NOMO-1 treated with dmso at 0.1 percent for 144 hours (cell line): ENCODE results near the gene LRRC3.

Experiments
- DNase-seq: peaks from one replicate; lab custom pipeline; 2025; ENCODE audit not compliant: unreplicated experiment; lab: John Stamatoyannopoulos, UW

Gene LRRC3

DNA sequence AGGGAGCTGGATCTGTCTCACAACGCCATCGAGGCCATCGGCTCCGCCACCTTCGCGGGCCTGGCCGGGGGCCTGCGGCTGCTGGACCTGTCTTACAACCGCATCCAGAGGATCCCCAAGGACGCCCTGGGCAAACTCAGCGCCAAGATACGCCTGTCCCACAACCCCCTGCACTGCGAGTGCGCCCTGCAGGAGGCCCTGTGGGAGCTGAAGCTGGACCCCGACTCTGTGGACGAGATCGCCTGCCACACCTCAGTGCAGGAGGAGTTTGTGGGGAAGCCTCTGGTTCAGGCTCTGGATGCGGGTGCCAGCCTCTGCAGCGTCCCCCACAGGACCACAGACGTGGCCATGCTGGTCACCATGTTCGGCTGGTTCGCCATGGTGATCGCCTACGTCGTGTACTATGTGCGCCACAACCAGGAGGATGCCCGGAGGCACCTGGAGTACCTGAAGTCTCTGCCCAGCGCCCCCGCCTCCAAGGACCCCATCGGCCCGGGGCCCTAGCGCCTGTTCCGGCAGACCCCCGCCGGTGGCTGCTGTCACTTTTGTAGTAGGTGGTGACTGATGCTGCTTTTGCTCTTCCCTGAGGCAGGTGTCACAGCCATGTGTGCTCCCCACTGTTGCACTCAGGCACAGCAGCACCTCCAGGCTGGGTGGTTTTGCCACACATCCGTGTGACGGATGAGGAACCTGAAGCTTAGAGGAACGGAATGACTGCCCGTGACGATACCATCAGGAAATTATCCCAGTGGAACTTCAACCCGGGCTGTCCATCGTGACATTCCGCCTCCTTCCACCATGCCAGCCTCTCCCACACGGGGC is 1.8 kb downstream of the LRRC3 start:
- no peak for DNase-seq

DNA sequence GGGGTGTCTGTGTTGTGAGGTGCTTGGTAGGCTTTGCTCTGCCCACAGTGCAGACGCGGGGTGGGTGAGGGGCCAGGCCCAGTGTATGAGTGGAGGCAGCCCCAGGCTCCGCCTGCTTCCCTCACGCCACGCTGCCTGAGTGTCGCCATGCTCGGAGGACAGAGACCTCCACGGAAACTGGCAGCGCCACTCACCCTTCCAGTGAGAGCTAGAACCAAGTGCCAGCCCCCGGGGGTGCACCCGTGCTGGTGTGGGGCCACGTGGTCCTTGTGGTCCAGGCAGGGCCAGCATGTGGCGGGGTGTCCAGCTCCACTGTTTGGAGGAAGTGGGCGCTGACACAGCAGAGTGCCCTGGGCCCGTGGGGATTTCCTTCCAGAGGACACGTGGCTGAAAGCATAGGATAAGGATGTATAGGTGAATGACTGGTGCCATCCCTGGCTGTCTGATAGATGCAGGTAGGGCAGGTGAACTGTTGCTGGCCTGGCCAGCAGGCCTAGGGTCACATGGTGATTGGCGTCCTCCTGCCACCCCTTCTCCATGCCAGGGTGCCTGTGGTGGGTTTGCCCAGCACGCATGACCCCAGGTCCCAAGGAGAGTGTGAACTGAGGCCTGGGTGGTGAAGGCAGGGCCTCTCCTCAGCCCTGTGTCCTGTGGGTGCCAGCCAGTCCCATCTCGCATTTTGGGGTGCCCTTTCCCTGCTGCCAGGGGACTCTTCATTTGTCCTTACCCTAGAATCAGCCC is 3.8 kb downstream of the LRRC3 start:
- no peak for DNase-seq

DNA sequence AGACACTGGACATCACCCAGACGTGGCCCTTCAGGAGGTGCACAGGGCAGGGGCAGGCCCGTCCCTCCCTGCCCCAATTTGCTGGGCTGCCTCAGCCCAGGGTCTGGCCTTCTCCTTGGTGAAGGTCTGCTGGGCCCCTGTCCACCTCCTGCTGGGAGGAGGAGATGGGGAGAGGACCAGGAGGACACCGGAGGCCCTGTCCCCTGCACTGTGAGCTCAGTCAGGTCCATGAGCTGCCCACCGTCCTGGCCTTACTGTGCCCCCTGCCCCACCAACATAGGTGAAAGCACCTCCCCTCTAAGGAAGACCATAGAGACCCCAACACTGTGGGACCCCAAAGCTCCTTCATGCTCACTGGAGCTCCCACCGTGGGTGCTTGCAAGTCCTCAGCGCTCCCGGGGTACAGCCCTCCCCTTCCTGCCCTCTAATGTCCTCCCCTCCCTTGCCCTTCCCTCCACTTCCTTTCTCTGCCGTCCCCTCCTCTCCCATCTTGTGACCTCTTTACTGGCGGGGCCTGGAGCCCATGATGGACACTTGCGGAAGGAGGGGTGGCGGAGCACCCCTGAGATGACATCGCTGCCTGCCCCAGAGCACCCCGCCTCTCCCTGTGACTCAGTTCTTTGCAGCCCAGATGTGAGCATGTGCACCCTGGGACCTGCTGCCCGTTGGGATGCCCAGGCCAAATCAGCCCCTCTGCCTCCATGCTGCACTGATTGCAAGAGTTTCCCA is 4.6 kb downstream of the LRRC3 start:
- no peak for DNase-seq

DNA sequence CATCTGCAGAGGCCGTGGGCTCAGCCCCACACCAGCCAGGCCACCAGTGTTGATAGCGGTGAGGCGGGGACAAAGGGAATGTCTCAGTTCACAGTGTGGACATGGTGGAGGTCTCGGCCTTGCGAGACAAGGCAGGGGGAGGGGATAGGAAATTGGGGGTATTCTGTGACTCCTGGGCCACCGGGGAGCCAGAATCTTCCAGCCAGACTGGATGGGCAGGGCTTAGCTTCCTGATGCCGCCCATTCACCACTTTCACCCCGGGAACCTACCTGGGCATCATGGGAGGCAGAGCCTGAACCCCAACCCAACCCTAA is 5.1 kb downstream of the LRRC3 start:
- no peak for DNase-seq

DNA sequence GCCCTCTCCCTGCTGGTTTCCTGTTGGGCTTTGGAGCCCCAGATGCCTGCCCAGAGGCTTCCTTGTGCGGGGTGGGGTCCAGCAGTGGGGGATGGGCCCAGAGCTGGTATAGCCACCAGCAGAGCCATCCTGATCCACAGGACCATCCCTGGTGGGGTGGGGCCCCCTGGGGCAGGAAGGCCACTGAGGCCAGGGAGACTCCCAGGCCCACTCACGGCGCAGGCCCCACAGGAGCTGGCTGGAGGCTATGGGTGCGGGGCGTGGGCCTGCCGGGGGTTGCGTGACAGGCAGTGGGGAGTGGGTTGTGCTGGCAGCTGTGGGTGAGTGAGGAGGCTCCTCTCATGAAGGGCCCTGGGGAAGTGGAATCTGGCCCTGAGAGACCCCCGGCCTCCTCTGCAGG is 5.7 kb downstream of the LRRC3 start:
- no peak for DNase-seq

DNA sequence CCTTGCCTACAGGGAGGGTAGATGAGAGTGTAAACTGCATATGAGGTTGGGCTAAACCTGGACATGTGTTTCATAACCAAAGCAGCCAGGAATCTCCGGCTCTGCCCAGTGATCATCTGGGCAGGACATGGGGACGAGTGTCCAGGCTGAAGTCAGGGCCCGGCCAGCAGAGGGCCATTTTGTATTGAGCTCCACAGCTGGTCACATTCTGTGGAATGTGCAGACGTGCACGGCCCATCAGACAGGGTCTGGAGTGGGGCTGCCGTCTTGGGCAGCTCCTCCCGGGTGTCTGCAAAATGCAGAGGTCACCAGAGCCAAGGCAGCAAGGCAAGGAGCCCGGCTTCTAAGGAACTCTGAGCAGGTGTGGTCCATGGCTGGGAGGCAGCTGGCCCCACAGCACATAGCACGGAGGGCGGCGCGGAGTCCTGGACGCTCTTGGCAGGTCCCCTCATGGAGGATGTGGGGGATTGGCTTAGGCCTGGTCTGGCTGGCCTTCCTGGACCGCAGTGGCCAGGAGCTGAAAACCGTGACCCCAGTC is 6.2 kb downstream of the LRRC3 start:
- DNase-seq, result no peak

DNA sequence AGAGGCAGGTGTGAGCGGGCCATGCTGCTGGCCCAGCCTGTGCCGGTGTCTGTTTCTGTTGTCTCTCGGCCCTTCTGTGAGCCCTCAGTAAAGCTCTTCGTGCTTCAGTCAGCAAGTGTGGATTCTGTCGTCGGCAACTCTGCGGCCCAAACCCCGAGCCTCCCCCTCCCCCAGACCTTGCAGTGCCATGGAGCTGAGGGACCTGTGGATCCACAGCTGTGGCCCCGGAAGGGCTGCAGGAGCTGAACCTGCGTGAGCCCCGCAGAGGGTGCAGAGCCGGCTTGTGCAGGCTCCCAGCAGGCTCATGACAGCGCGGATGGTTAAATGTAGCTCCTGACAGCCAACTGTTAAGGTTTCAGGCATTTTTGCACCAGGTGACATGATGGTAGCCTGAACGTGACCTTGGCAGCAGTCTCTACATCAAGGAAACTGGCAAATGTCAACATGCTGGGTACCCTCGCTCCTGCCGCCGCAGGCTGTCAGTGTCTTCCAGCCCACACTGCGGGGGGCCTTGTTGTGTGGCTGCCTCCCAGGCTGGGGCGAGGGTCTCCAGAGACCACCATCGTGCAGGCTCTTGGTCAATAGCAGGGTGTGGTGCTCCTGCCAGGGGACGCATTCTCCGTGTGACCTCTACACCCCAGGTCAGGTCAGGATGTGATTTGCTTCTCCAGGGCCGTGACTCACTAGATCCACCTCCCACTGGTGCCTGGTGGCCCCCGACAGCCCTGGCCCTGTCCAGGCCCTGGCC is 7.0 kb downstream of the LRRC3 start:
- DNase-seq, result no peak

DNA sequence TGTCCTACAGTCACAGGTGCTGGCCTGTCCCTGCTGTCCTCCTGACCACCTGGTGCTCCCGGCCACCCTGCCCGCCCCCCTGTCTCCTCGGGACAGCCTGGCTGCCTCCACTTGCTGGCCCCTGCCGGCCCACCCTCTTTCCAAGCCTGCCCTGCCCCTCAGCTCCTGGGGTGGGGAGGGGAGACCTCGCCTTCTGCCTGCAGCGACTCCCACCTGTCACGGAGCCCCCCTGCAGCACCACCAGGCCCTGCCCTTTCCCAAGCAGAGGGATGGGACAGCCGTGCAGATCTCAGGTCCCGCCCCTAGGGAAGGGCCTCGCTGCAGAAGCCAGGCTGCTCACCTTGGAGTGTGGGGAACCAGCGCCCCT is 7.5 kb downstream of the LRRC3 start:
- no peak for DNase-seq

DNA sequence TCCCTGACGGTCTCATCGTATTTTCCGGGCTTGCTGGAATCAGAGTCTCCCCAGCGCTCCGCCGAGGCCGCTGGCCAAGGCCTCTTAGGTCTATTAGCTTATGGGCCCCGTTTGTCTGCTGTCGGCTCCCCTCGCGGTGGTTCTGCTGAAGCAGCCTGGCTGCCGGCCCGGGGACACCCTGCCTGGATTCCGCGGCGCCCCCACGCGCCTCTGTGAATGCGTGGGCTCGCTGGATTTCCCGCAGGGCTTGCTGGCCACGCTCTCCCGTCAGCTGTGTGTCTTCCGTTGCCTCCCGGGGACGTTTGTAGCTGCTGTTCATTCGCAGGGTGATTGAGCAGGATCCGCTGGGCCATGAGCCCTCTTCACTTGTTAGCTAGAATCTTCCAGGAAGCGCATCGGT is 8.4 kb downstream of the LRRC3 start:
- DNase-seq, result no peak

DNA sequence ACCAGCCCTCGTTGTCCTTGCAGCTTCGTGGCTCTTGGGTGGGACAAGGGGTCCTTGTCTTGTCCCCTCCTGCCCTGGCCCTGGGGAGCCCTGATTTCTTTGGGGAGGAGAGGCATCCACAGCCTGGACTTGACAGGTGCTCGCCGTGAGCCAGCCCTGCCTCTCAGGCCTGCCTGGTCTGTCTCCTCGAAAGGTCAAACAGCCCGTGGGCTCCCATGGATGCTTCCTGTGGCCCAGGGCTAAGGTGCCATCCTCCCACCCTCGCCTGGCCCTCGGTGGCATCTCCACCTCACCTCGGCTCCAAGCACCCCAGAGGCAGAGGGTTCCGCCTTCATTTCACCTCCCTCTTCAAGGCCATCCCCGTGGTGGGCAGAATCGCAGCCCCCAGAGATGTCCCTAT is 9.0 kb downstream of the LRRC3 start:
- no peak for DNase-seq

DNA sequence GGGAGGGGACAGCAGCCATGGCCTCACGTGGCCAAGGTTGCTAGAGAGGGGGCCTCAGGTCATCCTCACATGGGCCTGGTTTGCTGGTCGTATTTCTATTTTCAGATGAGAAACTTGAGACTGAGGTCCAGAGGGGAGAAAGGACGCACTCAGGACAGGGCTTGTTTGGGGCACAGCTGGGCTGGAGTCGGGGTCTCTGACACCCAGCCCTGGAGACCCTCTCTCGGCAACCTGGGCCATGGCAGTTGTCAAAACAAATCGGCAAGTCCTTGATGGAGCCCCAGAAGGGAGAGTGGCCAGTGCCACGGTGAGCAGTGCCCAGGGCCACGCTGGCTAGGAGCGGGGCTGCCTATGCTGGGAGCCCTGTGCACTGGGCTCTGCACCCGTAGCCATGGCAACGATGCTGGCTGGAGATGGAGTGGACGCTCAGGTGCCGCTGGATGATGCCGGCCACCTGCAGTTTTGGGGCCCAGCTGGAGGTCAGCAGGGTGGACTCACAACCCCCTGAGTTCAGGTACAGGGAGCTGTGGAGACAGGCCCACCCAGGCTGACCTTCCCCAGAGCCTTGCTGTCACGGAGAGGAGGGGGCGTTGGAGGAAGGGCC is 11.1 kb downstream of the LRRC3 start:
- DNase-seq, result no peak

DNA sequence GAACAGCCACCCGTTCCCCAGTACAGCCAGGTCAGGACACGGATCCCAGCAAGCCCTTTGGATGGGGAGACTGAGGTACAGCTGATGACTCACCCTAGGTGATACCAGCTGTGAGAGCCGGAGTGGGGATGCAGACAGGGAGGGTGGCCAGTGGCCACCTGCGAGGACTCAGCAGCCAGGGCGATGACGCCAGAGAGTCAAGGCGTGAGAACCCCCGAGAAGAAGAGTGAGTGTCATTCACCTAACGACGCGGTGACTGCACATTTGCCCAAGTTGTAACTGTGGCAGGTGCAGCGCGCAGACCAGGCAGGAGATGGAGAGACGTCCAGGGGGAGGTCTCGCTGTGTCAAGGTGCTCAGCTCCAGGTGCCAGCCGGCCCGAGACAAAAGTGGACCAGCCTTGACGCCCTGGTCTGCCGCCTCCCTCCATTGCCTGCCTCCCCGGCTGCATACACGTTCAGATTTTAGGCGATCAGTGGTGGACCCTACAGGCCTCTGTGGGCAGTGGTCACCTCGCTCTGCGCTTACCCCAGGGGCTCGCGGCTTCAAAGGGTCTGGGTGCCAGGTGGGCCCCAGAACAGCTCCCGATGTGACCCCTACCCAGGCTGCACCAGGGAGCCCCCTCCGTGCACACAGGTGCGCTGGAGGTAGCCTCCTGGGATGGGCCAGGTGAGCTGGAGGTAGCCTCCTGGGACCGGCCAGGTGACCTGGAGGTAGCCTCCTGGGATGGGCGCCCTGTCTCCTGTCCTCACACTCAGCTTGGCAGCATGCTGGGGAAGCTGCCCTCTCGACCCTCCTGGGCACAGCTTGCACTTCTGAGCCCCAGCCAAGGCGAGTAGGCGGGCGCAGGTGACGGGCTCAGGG is 11.9 kb downstream of the LRRC3 start:
- no peak for DNase-seq

DNA sequence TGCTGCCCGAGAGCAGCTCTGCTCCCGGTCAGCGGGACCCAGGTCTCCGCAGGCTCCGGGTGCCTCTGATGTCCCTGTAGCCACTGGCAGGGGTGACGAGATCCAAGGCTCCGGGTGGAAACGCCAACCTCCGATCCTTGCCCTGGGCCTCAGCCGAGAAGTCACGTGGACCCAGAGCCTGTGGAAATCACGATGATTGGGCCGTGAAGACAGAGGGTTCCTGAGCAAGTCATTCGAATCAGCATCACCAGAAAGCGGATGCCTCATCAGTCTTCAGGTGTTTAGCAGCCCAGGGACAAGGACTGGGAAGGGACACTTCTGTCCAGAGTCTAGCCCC is 12.5 kb downstream of the LRRC3 start:
- no peak for DNase-seq

DNA sequence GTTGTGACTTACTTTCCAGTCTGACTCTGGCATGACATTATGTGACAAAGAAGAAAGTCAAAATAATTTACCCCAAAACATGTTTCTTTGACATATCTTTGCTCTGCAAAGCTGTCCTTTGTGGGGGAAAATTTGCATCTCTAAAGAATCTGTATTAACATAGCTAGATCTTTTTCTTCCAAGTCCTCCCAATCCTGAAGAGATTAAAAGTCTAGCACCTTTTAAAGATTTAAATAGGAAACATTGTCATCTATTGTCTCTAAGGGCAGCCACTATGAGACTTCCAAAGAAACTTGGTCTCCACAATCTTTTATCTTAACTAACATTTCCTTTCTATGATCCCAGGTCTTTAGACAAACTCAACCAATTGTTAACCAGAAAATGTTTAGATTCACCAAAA is 16.0 kb downstream of the LRRC3 start:
- no peak for DNase-seq

DNA sequence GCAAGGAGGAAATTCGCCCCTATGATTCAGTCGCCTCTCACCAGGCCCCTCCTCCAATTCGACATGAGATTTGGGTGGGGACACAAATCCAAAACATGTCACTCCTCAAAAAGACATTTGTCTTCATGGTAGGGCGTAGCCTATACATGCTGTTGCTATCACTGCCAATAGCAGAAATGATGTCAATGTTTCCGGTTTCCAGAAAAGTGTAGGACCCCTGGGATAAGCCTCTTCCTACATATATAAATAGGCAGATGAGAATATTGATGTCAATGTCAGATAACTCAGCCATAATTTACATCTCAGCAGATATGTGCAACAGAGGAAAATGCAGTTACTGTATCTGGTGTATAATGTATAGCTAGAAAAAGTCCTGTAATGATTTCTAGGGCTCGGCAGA is 16.7 kb downstream of the LRRC3 start:
- DNase-seq, result no peak

DNA sequence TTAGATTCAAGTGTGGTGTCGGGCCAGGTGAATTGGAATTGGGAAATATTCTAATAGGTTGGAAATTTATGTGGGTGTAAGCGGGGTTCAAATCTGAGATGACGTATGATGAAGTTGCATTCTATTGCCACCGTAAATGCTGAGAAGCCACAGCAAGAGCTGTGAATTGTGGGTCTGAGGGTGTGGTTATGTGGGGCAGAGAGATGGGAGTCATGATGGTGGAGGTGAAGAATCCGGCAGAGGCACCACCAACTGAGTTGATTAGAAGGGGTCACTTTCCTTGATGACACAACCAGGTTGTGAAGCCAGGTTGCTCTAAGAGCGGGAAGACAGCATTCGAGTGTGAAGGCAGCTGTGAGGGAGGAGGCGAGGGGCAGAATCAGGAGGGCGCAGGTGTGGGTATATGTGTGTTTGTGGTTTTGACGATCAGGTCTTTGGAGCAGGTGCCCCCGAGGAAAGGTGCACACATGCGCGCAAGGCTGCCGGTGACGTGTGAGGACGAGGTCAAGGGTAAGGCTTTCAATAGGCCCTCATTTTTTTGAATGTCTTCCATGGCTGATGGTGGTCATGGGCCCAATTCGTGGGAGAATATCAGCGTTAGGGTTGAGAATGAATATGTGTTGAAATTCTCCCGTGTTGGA is 18.7 kb downstream of the LRRC3 start:
- DNase-seq, result no peak

DNA sequence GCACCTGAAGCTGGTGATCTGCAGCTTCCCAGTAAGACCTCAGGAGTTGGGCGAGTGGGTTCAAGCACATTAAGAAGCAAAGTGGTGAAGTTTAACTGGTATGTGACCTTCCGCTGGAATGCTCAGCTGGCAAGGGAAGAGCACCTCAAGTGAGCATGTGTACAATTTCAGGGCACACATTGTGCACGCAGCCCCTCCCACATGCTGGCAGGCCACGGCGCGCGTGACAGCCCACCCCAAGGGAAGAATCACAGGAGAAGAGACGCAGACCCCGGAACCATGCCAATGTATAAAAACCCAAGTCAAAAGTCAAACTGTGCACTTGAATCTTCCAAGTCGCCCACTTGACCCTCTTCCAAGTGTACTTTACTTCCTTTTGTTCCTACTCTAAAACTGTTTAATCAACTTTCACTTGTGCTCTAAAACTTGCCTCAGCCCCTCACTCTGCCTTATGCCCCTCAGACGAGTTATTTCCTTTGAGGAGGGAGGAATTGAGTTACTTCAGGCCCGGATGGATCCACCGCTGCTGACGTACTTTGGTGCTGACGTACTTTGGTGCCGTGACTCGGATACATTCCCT is 20.0 kb downstream of the LRRC3 start:
- no peak for DNase-seq

DNA sequence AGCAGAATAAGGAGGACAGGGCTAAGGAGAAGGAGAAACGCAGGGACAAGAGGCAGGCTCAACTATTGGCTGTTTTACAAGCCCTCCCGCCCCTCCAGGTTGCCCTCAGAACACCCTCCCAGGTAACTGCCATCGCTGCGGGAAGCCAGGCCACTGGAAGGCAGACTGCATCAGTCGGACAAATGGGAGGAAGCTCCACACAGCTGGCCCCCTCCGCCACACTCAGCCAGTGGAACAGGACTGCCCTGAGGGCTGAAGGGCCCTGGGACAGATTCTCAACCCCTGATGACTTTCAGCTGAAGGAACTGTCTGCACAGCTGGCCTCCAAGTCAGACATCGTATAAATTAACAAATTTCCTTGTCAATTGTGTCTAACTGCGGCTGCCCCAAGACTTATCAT is 21.8 kb downstream of the LRRC3 start:
- DNase-seq, result no peak

DNA sequence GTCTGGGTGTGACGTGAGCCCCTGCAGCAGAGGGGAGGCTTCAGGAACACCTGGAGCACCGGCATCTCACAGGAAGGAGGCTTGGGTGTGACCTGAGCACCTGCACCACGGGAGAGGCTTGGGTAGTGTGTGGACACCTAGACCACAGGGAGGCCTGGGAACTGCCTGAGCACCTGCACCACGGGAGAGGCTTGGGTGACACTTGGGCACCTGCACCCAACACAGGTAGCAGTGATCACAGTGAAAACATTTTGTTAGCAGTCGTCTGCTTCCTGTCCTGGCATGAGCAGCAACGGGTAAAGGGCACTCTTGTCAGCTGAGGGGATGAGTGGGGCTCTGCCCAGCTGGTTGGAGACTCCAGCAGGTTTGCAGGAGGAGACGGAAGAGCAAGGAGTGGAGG is 22.4 kb downstream of the LRRC3 start:
- no peak for DNase-seq
